Endothelial cell of umbilical vein (primary cell): ENCODE data around the gene CLIP2. TPM values are rescaled to one million over a fixed set of nuclear protein-coding genes. Genes with fewer than 3 reads are reported as not detected.
A peak's percentile ranks its signal among the peaks of the same experiment; 100 is the strongest.

ENCODE experiments used
- BruUV-seq: library from RNA; stranded (reverse); fragments of 400-500 nt; replicated peaks from 2 replicates; lab custom pipeline; 2021; lab: Mats Ljungman, UMichigan
- CTCF ChIA-PET: fragments of 300-600, 350-600 bp; sonication (Branson Sonifier 250); formaldehyde crosslinking; loops from one replicate; lab custom pipeline; 2021; ENCODE audit warnings: antibody characterized with exemption, inconsistent platforms; lab: Charles Lee
- POLR2A ChIA-PET: fragments of 300-600, 350-600 bp; sonication (Branson Sonifier 250); formaldehyde crosslinking; loops from one replicate; lab custom pipeline; 2021; ENCODE audit warnings: antibody characterized with exemption, inconsistent platforms; lab: Charles Lee
- DNase-seq: peaks from one replicate; pipeline ENCODE4 v3.0.0-alpha.2; 2011; ENCODE audit warnings: low read depth, low spot score
- FAIRE-seq: peaks from 2 replicates; lab custom pipeline; 2011; peaks lifted over from hg19 to GRCh38; lab: Jason Lieb, UNC
- H2AFZ ChIP-seq: 2 replicates; pipeline ENCODE4 v1.6.0; 2012; ENCODE audit warnings: low read depth, low read length, control low read depth, inconsistent platforms
- H3K27ac ChIP-seq: 2 replicates; pipeline ENCODE4 v1.5.1; 2011; ENCODE audit warnings: low read depth, mild to moderate bottlenecking, control low read depth, low read length, moderate library complexity; ENCODE audit not compliant: insufficient read depth
- H3K27me3 ChIP-seq, 2 experiments: 2 replicates each; pipeline versions ENCODE4 v1.6.0 to v1.6.1; 2011; ENCODE audit warnings: low read length in 2 of 2, mixed read lengths in 1 of 2; ENCODE audit not compliant: control insufficient read depth in 2 of 2, insufficient read depth in 2 of 2
- H3K36me3 ChIP-seq, 2 experiments: 2 replicates in 1 of 2; 3 replicates in 1 of 2; pipeline ENCODE4 v1.5.1; 2011; ENCODE audit warnings: low read length in 2 of 2, mild to moderate bottlenecking in 1 of 2, moderate library complexity in 1 of 2; ENCODE audit not compliant: control insufficient read depth in 2 of 2, insufficient read depth in 2 of 2; ENCODE audit errors: extremely low read depth in 1 of 2
- H3K4me1 ChIP-seq: 3 replicates; pipeline ENCODE4 v1.5.1; 2011; ENCODE audit warnings: mild to moderate bottlenecking, low read length; ENCODE audit not compliant: control insufficient read depth, insufficient read depth; ENCODE audit errors: extremely low read depth
- H3K4me2 ChIP-seq: 2 replicates; pipeline ENCODE4 v1.6.1; 2011; ENCODE audit warnings: low read length, control low read depth, mixed read lengths; ENCODE audit not compliant: insufficient read depth
- H3K4me3 ChIP-seq, 3 experiments: fragments of 200-600 bp in 1 of 3; sonication (generic), shearing (Covaris generic) in 1 of 3; replicated peaks in 1 of 3; 2 replicates each; pipeline ENCODE4 v1.5.1; 2011 to 2016; ENCODE audit warnings: control low read depth in 3 of 3, low read length in 3 of 3, mild to moderate bottlenecking in 2 of 3, inconsistent platforms in 1 of 3, low read depth in 1 of 3, moderate library complexity in 1 of 3; ENCODE audit not compliant: insufficient read depth in 1 of 3
- H3K79me2 ChIP-seq: 2 replicates; pipeline ENCODE4 v1.6.0; 2012; ENCODE audit warnings: low read length, inconsistent platforms; ENCODE audit not compliant: control insufficient read depth, insufficient read depth
- H3K9ac ChIP-seq: replicated peaks from 2 replicates; pipeline ENCODE3; 2011; ENCODE audit warnings: low read length, control low read depth; ENCODE audit not compliant: insufficient read depth; ENCODE audit errors: extremely low read depth
- H3K9me1 ChIP-seq: replicated peaks from 3 replicates; pipeline ENCODE4 v1.6.0; 2011; ENCODE audit warnings: mild to moderate bottlenecking, low read length; ENCODE audit not compliant: control insufficient read depth, insufficient read depth; ENCODE audit errors: extremely low read depth
- H3K9me3 ChIP-seq: replicated peaks from 2 replicates; pipeline ENCODE4 v1.5.1; 2012; ENCODE audit warnings: low read length, inconsistent platforms; ENCODE audit not compliant: control insufficient read depth, insufficient read depth
- H4K20me1 ChIP-seq: replicated peaks from 2 replicates; pipeline ENCODE3; 2011; ENCODE audit warnings: mild to moderate bottlenecking, low read length; ENCODE audit not compliant: control insufficient read depth, insufficient read depth; ENCODE audit errors: extremely low read depth
- EZH2 ChIP-seq: IDR thresholded peaks from 2 replicates; pipeline ENCODE4 v1.6.1; 2012; ENCODE audit warnings: borderline replicate concordance, low read depth, mild to moderate bottlenecking, moderate library complexity, low read length, inconsistent platforms; ENCODE audit not compliant: severe bottlenecking
- FOS ChIP-seq: IDR thresholded peaks from 2 replicates; pipeline ENCODE4 v1.6.1; 2011; ENCODE audit warnings: mild to moderate bottlenecking, low read length, moderate library complexity, borderline replicate concordance; ENCODE audit not compliant: insufficient read depth
- JUN ChIP-seq: IDR thresholded peaks from 2 replicates; pipeline ENCODE4 v1.6.1; 2011; ENCODE audit warnings: borderline replicate concordance, low read depth; ENCODE audit not compliant: insufficient read length, insufficient read depth
- MYC ChIP-seq: IDR thresholded peaks from one replicate; pipeline ENCODE4 v1.6.1; 2011; ENCODE audit warnings: mild to moderate bottlenecking, low read depth, low read length
- POLR2A ChIP-seq: IDR thresholded peaks from 2 replicates; pipeline ENCODE4 v1.6.1; 2012; ENCODE audit warnings: low read depth, mild to moderate bottlenecking, control low read depth, low read length
- dilution Hi-C: fragments of 300-500 bp; cut with MboI; formaldehyde crosslinking; loops from one replicate; pipeline ENCODE4 v1.15.0; 2019; ENCODE audit warnings: low sequenced_read_pairs; ENCODE audit not compliant: extremely low pct_ligation_motif_present
- intact Hi-C: fragments of 100-400 bp; cut with micrococcal nuclease; formaldehyde crosslinking; loops from one replicate; pipeline ENCODE4 v1.10.0; 2022
- polyA plus RNA-seq, 4 experiments: library from polyadenylated mRNA; depleted of rRNA in 3 of 4; stranded (reverse) in 3 of 4; unstranded in 1 of 4; fragments of >200 nt; gene quantifications; 2 replicates each; pipeline versions ENCODE4 v1.2.1 to v1.2.3, GENCODE V29; 2011 to 2012; ENCODE audit warnings: missing spikeins in 1 of 4
- total RNA-seq: library from RNA; stranded (reverse); gene quantifications from 2 replicates; pipeline ENCODE4 v1.2.3, GENCODE V29; 2021
- TF ChIP-seq, protein P1 (sequence below), 2 donors: IDR thresholded peaks; 1 replicate in 1 of 2; 2 replicates in 1 of 2; pipeline ENCODE4 v1.5.1; 2011; ENCODE audit warnings: low read length in 2 of 2, mild to moderate bottlenecking in 2 of 2, moderate library complexity in 2 of 2, control low read depth in 1 of 2, inconsistent platforms in 1 of 2, low read depth in 1 of 2; ENCODE audit not compliant: insufficient read depth in 1 of 2; ENCODE audit errors: extremely low read depth in 1 of 2

Gene CLIP2
- total and polyA plus RNA-seq, 2 donors (not counting 3 experiments of a cell fraction or from before 2014, with no cell fraction given), result 8.3 to 37.1 TPM

DNA sequence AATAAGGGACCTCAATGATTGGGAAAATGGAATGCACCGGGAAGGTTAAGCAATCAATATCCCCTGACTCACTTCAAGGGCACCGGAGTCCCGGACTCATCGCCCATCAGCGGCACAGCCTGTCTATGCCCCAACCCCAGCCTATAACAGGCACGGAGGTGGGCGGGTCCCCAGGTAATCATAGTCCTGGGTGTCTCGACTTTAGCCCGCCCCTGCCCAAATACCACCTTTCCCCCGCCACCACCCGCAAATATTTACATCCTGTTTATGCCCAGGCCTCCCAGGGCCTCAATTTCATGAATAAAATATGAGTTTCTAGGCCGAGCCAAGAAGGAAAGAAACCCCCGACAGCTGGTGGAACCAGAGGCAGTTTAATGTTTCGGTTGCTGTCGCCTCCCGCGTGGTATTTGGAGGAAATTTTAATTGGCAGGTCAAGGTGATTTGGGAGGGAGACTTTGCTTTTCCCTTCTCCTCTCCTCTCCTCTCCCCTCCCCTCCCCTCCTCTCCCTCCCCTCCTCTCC lies 19.4 kb upstream of the CLIP2 start:
- Histone ChIP-seq H3K9me3 (no peaks in the 10 kb centered on the region), H3K79me2 (no peaks in the 10 kb centered on the region), H3K4me3 (peak overlapping the region; percentile 50 to 63 (median 61)), H4K20me1 (no peaks in the 10 kb centered on the region), H3K36me3 (no peaks in the 10 kb centered on the region), H3K9ac (peak overlapping the region; percentile 22), H3K9me1 (no peaks in the 10 kb centered on the region), H3K4me2 (peak overlapping the region; percentile 71), H3K4me1 (peaks cover 16% of the 10 kb centered on the region), H2AFZ (peak overlapping the region; percentile 83), H3K27me3 (no peaks in the 10 kb centered on the region), H3K27ac (no peak overlapping the region)
- dilution Hi-C loops, result no loop called here
- TF ChIP-seq POLR2A (no peak), MYC (no peak), EZH2 (no peak), FOS (no peak), JUN (no peak)
- TF ChIP-seq, protein P1, sequence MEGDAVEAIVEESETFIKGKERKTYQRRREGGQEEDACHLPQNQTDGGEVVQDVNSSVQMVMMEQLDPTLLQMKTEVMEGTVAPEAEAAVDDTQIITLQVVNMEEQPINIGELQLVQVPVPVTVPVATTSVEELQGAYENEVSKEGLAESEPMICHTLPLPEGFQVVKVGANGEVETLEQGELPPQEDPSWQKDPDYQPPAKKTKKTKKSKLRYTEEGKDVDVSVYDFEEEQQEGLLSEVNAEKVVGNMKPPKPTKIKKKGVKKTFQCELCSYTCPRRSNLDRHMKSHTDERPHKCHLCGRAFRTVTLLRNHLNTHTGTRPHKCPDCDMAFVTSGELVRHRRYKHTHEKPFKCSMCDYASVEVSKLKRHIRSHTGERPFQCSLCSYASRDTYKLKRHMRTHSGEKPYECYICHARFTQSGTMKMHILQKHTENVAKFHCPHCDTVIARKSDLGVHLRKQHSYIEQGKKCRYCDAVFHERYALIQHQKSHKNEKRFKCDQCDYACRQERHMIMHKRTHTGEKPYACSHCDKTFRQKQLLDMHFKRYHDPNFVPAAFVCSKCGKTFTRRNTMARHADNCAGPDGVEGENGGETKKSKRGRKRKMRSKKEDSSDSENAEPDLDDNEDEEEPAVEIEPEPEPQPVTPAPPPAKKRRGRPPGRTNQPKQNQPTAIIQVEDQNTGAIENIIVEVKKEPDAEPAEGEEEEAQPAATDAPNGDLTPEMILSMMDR (IDR thresholded peaks at IDR 0.05; ENCODE audit: extremely low read depth in 1 of 2, insufficient read depth in 1 of 2, low read depth in 1 of 2, low read length in 2 of 2), result no peak
- DNase-seq, result peak; percentile 62
- BruUV-seq, result no TSS peak
- ChIA-PET POLR2A (no interaction called here), CTCF (interaction anchor here (0.9 to 3.6 kb wide), 6 partner anchors 10 to 124 kb away, joined by 3 to 22 read pairs (median 6); partner anchors contain the start of gene CLIP2)
- intact Hi-C loops, result loop anchor here (1.0 to 10.0 kb wide), 4 partner anchors 19 to 175 kb away; partner anchors contain the start of gene CLIP2
- peak; percentile 49 for FAIRE-seq
